Temporal lobe (tissue), 1 donor: ENCODE results near the gene OXT. TPM values are rescaled to one million over a fixed set of nuclear protein-coding genes. Genes with fewer than 3 reads are reported as not detected.

Source experiments
- total RNA-seq: library from RNA; depleted of rRNA; stranded (reverse); fragments of >200 nt; gene quantifications from one replicate; pipeline ENCODE4 v1.2.3, GENCODE V29; 2014

Gene OXT
- total RNA-seq, 1 donor from 2014 or later = not detected

Other genes with a start within 250 kb of the OXT start
- 17.2 TPM for gene PCED1A, start 231.0 kb upstream of the OXT start, total RNA-seq
- 48.9 TPM for gene VPS16, start 230.9 kb upstream of the OXT start, total RNA-seq
- gene PTPRA, start 198.1 kb upstream of the OXT start, total RNA-seq = 90.0 TPM
- gene GNRH2, start 28.0 kb upstream of the OXT start, total RNA-seq = not detected
- gene MRPS26, start 25.6 kb upstream of the OXT start, total RNA-seq = 24.3 TPM
- not detected for gene AVP, start 13.1 kb downstream of the OXT start, total RNA-seq
- 17.0 TPM for gene FASTKD5, start 88.2 kb downstream of the OXT start, total RNA-seq
- 2.7 TPM for gene UBOX5, start 88.2 kb downstream of the OXT start, total RNA-seq
- gene LZTS3, start 101.9 kb downstream of the OXT start, total RNA-seq = 15.0 TPM
- gene DDRGK1, start 133.1 kb downstream of the OXT start, total RNA-seq = 19.4 TPM
- 28.0 TPM for gene ITPA, start 137.9 kb downstream of the OXT start, total RNA-seq
- gene SLC4A11, start 167.6 kb downstream of the OXT start, total RNA-seq = under 0.01 TPM